CD4-positive, alpha-beta memory T cell (primary cell): ENCODE results near the gene ATRNL1. TPM values are rescaled to one million over a fixed set of nuclear protein-coding genes. Genes with fewer than 3 reads are reported as not detected.
"Not testable (repeated sequence)": the region's sequence is repeated elsewhere in the genome, so short reads cannot be mapped to it uniquely, and the experiment has no call there.

ENCODE experiments used
- CTCF ChIA-PET: fragments of 350-600 bp; sonication (Branson Sonifier 250); formaldehyde crosslinking; loops from one replicate; lab custom pipeline; 2021; ENCODE audit warnings: inconsistent platforms; ENCODE audit not compliant: partially characterized antibody; lab: Charles Lee
- POLR2A ChIA-PET: fragments of 350-600 bp; sonication (Branson Sonifier 250); formaldehyde crosslinking; loops from one replicate; lab custom pipeline; 2021; ENCODE audit not compliant: partially characterized antibody; lab: Charles Lee
- DNase-seq, 5 donors: peaks; one replicate each; pipeline versions ENCODE4 v3.0.0 to v3.0.0-alpha.2; 2020 to 2022; ENCODE audit warnings: mixed read lengths in 1 of 5
- H3K27ac ChIP-seq: one replicate; pipeline ENCODE4 v1.7.0; 2013; ENCODE audit warnings: low read depth, low read length
- H3K27me3 ChIP-seq: 2 replicates; pipeline ENCODE4 v1.7.0; 2013; ENCODE audit warnings: mild to moderate bottlenecking, low read length, moderate library complexity; ENCODE audit not compliant: insufficient read depth
- H3K36me3 ChIP-seq: 2 replicates; pipeline ENCODE4 v1.7.0; 2013; ENCODE audit warnings: mild to moderate bottlenecking, low read length, moderate library complexity; ENCODE audit not compliant: insufficient read depth
- H3K4me1 ChIP-seq: 2 replicates; pipeline ENCODE4 v1.7.0; 2013; ENCODE audit warnings: mild to moderate bottlenecking, low read length, moderate library complexity; ENCODE audit not compliant: insufficient read depth
- H3K4me3 ChIP-seq, 2 donors: one replicate each; pipeline ENCODE4 v1.7.0; 2013; ENCODE audit warnings: low read length in 2 of 2, mild to moderate bottlenecking in 1 of 2
- H3K9me3 ChIP-seq, 2 donors: one replicate each; pipeline ENCODE4 v1.7.0; 2013; ENCODE audit warnings: low read length in 2 of 2, control low read depth in 1 of 2; ENCODE audit not compliant: control insufficient read depth in 1 of 2
- H3K27ac Mint-ChIP-seq, 7 donors: one replicate each; pipeline ENCODE4 v1.8.0; 2020 to 2021; ENCODE audit warnings: mixed read lengths in 7 of 7, mild to moderate bottlenecking in 6 of 7, inconsistent platforms in 3 of 7, moderate library complexity in 3 of 7
- H3K27me3 Mint-ChIP-seq, 2 donors: one replicate each; pipeline ENCODE4 v1.8.0; 2020 to 2021; ENCODE audit warnings: mixed read lengths in 2 of 2
- H3K36me3 Mint-ChIP-seq, 2 donors: one replicate each; pipeline ENCODE4 v1.8.0; 2020 to 2021; ENCODE audit warnings: mixed read lengths in 2 of 2, inconsistent platforms in 1 of 2, mild to moderate bottlenecking in 1 of 2
- H3K4me1 Mint-ChIP-seq, 4 donors: one replicate each; pipeline ENCODE4 v1.8.0; 2020 to 2021; ENCODE audit warnings: mixed read lengths in 4 of 4, mild to moderate bottlenecking in 1 of 4
- H3K4me3 Mint-ChIP-seq, 8 donors: one replicate each; pipeline ENCODE4 v1.8.0; 2020 to 2021; ENCODE audit warnings: mixed read lengths in 8 of 8, mild to moderate bottlenecking in 7 of 8, moderate library complexity in 6 of 8, inconsistent platforms in 3 of 8
- H3K9me3 Mint-ChIP-seq, 8 donors: one replicate each; pipeline ENCODE4 v1.8.0; 2020 to 2021; ENCODE audit warnings: mixed read lengths in 8 of 8, mild to moderate bottlenecking in 5 of 8, inconsistent platforms in 3 of 8, moderate library complexity in 1 of 8
- intact Hi-C: fragments of 100-400 bp; cut with micrococcal nuclease; formaldehyde crosslinking; loops from one replicate; pipeline ENCODE4 v1.15.1; 2023
- polyA plus RNA-seq, 2 donors: library from polyadenylated mRNA; unstranded; fragments of 300-500 nt; fragmentation: Illumina TruSeq; gene quantifications; one replicate each; pipeline ENCODE4 v1.2.3, GENCODE V29; 2021
- total RNA-seq, 2 experiments: library from RNA; stranded (reverse); gene quantifications; one replicate each; pipeline ENCODE4 v1.2.3, GENCODE V29; 2021

ATRNL1 gene
- total and polyA plus RNA-seq, 4 experiments from 2014 or later: 0.23 to 0.50 TPM; not detected in 2

GRCh38 chr10:115278294-115278693 is 185.1 kb downstream of the ATRNL1 start:
- no peak overlapping the region for H3K4me3 ChIP-seq
- Mint-ChIP-seq H3K4me3 (no peak overlapping the region), H3K27ac (no peak overlapping the region), H3K9me3 (peaks cover 0 to 2% (median 0%) of the 10 kb centered on the region in 8 donors), H3K4me1 (no peaks in the 10 kb centered on the region), H3K36me3 (no peaks in the 10 kb centered on the region), H3K27me3 (no peaks in the 10 kb centered on the region)
- intact Hi-C loops: no loop called here
- DNase-seq: no peak
- H3K36me3 ChIP-seq: no peaks in the 10 kb centered on the region
- H3K27ac ChIP-seq: no peak overlapping the region
- ChIA-PET CTCF (no interaction called here), POLR2A (no interaction called here)
- H3K9me3 ChIP-seq: no peaks in the 10 kb centered on the region
- no peaks in the 10 kb centered on the region for H3K4me1 ChIP-seq
- no peaks in the 10 kb centered on the region for H3K27me3 ChIP-seq

- H3K4me3 ChIP-seq: no peak overlapping the region
- H3K4me3 Mint-ChIP-seq: no peak overlapping the region
- no peaks in the 10 kb centered on the region for H3K9me3 ChIP-seq
- no peak for DNase-seq
- H3K27me3 ChIP-seq: no peaks in the 10 kb centered on the region
- no peak overlapping the region for H3K27ac Mint-ChIP-seq
- H3K4me1 Mint-ChIP-seq: no peaks in the 10 kb centered on the region
- ChIA-PET POLR2A (no interaction called here), CTCF (no interaction called here)
- H3K36me3 Mint-ChIP-seq: no peaks in the 10 kb centered on the region
- H3K4me1 ChIP-seq: no peaks in the 10 kb centered on the region
- H3K27me3 Mint-ChIP-seq: no peaks in the 10 kb centered on the region
- H3K27ac ChIP-seq: no peak overlapping the region
- intact Hi-C loops: no loop called here
- H3K9me3 Mint-ChIP-seq: peaks cover 2 to 25% (median 11%) of the 10 kb centered on the region in 8 donors
- H3K36me3 ChIP-seq: no peaks in the 10 kb centered on the region
Measured at GRCh38 chr10:115295213-115295805, 202.1 kb downstream of the ATRNL1 start.

- H3K4me1 ChIP-seq: no peaks in the 10 kb centered on the region
- intact Hi-C loops: no loop called here
- Mint-ChIP-seq H3K4me3 (no peak overlapping the region), H3K27me3 (no peaks in the 10 kb centered on the region), H3K27ac (no peak overlapping the region), H3K4me1 (no peaks in the 10 kb centered on the region), H3K9me3 (peaks cover 0 to 6% (median 2%) of the 10 kb centered on the region in 8 donors), H3K36me3 (no peaks in the 10 kb centered on the region)
- ChIA-PET POLR2A (no interaction called here), CTCF (no interaction called here)
- H3K36me3 ChIP-seq: no peaks in the 10 kb centered on the region
- no peak overlapping the region for H3K4me3 ChIP-seq
- H3K9me3 ChIP-seq: no peaks in the 10 kb centered on the region
- no peak for DNase-seq
- H3K27me3 ChIP-seq: no peaks in the 10 kb centered on the region
- H3K27ac ChIP-seq: no peak overlapping the region
Measured at GRCh38 chr10:115300080-115300479, 206.9 kb downstream of the ATRNL1 start.

GRCh38 chr10:115319669-115320068 is 226.5 kb downstream of the ATRNL1 start:
- H3K9me3 Mint-ChIP-seq: peaks cover 0 to 14% (median 8%) of the 10 kb centered on the region in 8 donors
- H3K4me3 Mint-ChIP-seq, H3K9me3 ChIP-seq, H3K4me1 Mint-ChIP-seq, H3K27ac Mint-ChIP-seq, POLR2A ChIA-PET, intact Hi-C loops, H3K4me3 ChIP-seq, DNase-seq, CTCF ChIA-PET, H3K27me3 ChIP-seq, H3K36me3 Mint-ChIP-seq, H3K27me3 Mint-ChIP-seq, H3K27ac ChIP-seq, H3K36me3 ChIP-seq, H3K4me1 ChIP-seq: not testable (repeated sequence)

GRCh38 chr10:115321360-115321759 is 228.2 kb downstream of the ATRNL1 start:
- Histone ChIP-seq H3K4me3 (no peak overlapping the region), H3K36me3 (no peaks in the 10 kb centered on the region), H3K4me1 (no peaks in the 10 kb centered on the region), H3K9me3 (no peaks in the 10 kb centered on the region), H3K27me3 (no peaks in the 10 kb centered on the region), H3K27ac (no peak overlapping the region)
- H3K4me3 Mint-ChIP-seq: no peak overlapping the region
- no peaks in the 10 kb centered on the region for H3K36me3 Mint-ChIP-seq
- peaks cover 0 to 16% (median 8%) of the 10 kb centered on the region in 8 donors for H3K9me3 Mint-ChIP-seq
- H3K27ac Mint-ChIP-seq: no peak overlapping the region
- CTCF ChIA-PET: no interaction called here
- intact Hi-C loops: no loop called here
- no peak for DNase-seq
- H3K4me1 Mint-ChIP-seq: peaks cover 0 to 1% (median 0%) of the 10 kb centered on the region in 4 donors
- H3K27me3 Mint-ChIP-seq: no peaks in the 10 kb centered on the region
- POLR2A ChIA-PET: no interaction called here

GRCh38 chr10:115328331-115328730 is 235.2 kb downstream of the ATRNL1 start:
- H3K4me3 Mint-ChIP-seq: no peak overlapping the region

GRCh38 chr10:115335366-115335765 is 242.2 kb downstream of the ATRNL1 start:
- H3K27ac Mint-ChIP-seq: no peak overlapping the region
- intact Hi-C loops: no loop called here
- H3K27me3 ChIP-seq: no peaks in the 10 kb centered on the region
- H3K36me3 Mint-ChIP-seq: no peaks in the 10 kb centered on the region
- peaks cover 0 to 12% (median 4%) of the 10 kb centered on the region in 8 donors for H3K9me3 Mint-ChIP-seq
- no peak overlapping the region for H3K4me3 ChIP-seq
- no peaks in the 10 kb centered on the region for H3K36me3 ChIP-seq
- no peak overlapping the region for H3K4me3 Mint-ChIP-seq
- ChIA-PET POLR2A (no interaction called here), CTCF (no interaction called here)
- no peaks in the 10 kb centered on the region for H3K4me1 Mint-ChIP-seq
- no peaks in the 10 kb centered on the region for H3K27me3 Mint-ChIP-seq
- H3K9me3 ChIP-seq: no peaks in the 10 kb centered on the region
- DNase-seq: no peak
- H3K4me1 ChIP-seq: no peaks in the 10 kb centered on the region
- H3K27ac ChIP-seq: no peak overlapping the region

More at GRCh38 chr10:115328331-115328730, 235.2 kb downstream of the ATRNL1 start:
- CTCF ChIA-PET: no interaction called here
- POLR2A ChIA-PET: no interaction called here
- no peaks in the 10 kb centered on the region for H3K36me3 ChIP-seq
- no peak for DNase-seq
- no peak overlapping the region for H3K27ac ChIP-seq
- H3K4me3 ChIP-seq: no peak overlapping the region
- H3K9me3 ChIP-seq: no peaks in the 10 kb centered on the region
- Mint-ChIP-seq H3K27me3 (no peaks in the 10 kb centered on the region), H3K9me3 (peaks cover 0 to 24% (median 7%) of the 10 kb centered on the region in 8 donors), H3K4me1 (no peaks in the 10 kb centered on the region), H3K27ac (no peak overlapping the region), H3K36me3 (no peaks in the 10 kb centered on the region)
- intact Hi-C loops: no loop called here
- H3K27me3 ChIP-seq: no peaks in the 10 kb centered on the region
- no peaks in the 10 kb centered on the region for H3K4me1 ChIP-seq
